Measurements from ENCODE around the gene RAPGEF4.
A peak's percentile ranks its signal among the peaks of the same experiment; 100 is the strongest.

Gene RAPGEF4

DNA sequence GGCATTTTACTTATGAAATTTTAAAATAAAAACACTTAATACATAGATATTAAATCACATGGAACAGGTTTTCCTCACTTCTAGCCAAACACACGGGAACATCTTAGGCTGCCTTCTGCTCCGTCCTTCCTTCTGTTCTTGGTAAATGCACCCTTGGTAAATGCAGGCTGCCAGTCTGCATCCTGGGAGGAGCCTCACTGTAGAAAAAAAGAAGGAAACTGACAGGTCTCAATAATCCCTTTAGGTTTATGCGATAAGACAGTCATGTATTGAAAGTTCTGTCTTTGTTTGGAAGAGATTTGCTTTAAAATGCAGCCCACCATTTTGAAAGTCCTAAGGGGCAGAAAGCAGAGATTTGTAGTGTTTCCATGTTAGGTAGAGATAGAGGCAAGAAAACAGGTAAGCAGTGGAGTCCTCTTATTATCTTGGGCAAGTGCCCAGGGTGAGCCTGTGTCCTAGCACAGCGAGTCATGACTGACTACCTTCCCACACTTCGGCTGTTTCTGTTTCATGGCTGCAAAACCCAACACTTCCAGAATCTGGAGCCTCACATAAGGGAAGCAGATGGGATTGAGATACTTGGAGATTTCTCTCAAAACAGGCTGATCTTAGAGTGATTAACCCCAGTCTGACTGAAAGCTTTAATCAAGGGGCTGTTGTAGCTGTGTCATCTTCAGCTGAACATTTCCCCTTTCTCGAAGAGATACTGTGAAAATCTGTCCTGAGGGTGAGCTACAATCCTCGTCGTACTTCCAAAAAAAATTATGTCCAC lies 208.6 kb downstream of the RAPGEF4 start:
- ATAC-seq = peak; percentile 19 to 21

DNA sequence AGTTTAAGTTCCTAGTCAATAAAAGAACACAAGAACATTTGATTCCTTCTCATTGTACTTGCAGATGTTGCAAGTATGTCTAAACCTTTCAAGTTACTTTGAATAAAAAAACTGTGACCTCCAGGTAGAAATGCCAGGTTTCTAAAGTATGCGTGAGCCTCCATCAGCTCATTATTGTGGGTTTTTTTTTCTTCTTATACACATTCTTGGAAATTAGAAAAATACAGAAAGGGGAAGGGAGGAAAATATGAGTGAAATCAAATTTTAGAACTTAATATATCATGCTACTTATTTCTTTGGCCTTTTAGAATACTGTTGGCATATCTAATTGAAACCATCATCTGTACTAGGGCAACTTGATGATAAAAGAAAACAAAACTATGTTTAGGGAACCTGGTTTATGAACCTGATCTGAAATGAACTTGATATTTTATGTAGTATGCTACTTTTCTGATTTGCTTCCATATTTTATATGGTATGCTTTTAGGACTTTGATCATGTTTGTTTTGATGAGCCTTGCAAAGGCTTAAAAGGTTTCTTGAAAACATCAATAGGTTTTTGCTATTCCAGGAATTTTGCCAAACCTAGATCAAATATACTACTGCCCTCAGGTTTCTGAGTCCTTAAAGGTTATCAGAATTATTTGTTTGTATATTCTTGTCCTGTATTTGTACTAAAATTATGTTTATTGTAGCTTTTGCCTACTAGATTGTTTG lies 209.3 kb downstream of the RAPGEF4 start:
- ATAC-seq = peak; percentile 49 to 61

DNA sequence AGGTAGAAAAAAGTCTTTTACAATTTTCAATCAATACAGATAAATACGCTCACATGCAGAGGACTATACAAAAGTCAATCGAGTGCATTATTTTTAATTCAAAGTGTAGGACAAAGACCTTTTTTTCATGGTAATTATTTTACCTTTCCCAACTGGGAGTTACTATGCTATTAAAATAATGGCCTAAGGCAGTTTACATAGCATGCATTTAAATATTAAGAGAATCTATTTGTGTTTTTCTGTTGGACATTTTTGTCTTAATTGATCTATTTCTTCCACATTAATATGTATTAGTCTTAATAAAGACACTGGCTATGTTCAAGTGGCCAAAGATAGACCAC lies 209.8 kb downstream of the RAPGEF4 start:
- ATAC-seq = no peak

DNA sequence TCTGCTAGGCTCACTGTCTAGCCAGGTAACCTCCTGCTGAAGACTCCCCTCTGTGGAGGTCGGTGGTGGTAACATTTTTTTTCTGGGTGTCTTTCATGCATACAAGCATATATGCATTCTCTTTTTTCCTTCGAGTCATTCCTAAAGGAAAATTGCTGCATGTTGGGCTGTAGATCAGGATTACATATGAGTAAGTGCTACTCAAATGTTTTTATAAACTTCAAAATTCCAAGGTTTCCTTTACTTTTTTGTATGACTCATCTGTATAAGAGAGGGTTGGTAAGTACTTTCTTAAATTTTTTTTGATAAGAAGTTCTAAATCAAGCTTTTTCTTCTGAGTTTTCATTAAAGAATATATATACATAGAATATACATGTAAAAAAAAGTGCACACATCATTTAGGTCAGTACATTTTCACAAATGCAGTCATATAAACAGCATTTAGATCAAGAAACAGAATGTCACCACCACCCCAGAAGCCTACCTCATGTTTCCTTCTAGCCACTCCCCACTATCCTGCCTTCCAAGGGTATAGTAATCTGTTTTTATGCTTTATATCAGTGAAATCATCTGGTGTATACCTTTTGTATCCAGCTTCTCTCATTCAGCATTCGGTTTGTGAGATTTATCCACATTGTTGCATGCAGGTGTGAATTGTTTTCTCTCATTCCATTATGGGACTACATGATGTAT lies 212.0 kb downstream of the RAPGEF4 start:
- no peak for ATAC-seq

DNA sequence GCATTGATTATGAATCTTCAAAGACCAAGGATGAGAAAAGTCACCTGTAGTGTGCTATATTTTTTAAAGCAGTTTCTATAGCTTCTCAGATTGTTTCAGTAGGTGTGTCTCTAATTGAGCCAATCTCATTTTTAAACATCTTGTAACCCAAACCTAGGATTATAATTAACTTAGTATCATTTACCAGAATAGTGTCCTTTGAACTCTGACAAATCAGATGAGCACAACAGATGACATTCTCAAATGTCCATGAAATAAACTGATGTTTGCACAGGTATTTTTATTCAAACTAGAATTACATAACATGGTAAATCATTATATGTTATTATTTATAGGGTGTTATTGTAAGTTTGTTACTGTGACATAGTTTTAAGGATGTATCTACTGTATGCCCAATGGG lies 213.9 kb downstream of the RAPGEF4 start:
- ATAC-seq = no peak

DNA sequence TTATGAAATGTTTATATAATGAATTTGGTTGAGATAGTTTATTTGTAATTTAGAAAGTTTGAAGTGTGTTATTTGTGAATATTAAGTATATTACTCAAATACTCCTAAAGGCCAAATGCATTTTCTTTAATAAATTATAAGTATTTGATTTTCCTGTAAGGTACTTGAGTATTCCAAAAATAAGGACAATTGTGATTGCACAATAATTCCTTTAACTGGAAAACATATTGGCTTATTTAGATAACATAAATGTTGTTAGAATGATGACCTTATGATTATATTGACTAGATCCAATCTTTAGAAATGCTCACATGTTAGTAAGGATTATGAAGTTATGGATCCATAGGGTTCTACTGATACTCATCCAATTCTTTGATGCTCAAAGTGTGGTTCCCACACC lies 214.9 kb downstream of the RAPGEF4 start:
- ATAC-seq = no peak

DNA sequence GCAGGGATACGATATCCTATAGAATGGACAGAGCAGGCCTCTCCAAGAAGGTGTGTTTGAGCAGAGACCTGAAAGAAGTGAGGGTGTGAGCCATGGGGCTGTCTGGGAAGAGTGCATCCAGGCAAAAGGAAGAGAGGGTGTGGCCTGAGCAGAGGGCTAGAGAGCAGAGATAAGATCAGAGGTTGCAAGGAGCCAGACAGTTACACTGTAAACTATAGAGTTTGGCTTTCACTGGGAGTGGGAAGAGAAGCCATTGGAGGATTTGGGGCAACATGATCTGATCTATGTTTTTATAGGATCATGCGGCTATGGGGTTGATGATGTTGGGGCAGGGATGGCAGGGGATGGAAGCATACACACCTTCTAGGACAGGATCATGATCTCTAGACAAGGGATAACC lies 215.9 kb downstream of the RAPGEF4 start:
- no peak for ATAC-seq

DNA sequence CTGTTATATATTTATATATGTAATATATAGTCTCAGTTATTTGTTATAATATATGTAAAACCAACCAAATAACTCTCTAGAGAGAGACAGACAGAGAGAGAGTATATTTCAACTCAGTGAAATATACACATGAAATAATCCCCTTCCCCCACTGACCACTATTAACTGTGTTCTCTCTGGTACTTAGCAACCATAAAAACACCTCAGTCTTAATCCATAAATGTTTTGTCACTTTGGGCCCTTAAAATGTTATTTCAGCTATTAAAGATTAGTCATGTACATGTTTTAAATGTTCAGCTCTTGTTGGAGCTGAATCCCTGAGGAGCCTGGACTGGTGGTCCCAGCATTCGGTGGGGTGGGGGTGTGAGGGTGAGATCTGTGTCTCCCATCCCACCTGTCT lies 217.8 kb downstream of the RAPGEF4 start:
- ATAC-seq = no peak

DNA sequence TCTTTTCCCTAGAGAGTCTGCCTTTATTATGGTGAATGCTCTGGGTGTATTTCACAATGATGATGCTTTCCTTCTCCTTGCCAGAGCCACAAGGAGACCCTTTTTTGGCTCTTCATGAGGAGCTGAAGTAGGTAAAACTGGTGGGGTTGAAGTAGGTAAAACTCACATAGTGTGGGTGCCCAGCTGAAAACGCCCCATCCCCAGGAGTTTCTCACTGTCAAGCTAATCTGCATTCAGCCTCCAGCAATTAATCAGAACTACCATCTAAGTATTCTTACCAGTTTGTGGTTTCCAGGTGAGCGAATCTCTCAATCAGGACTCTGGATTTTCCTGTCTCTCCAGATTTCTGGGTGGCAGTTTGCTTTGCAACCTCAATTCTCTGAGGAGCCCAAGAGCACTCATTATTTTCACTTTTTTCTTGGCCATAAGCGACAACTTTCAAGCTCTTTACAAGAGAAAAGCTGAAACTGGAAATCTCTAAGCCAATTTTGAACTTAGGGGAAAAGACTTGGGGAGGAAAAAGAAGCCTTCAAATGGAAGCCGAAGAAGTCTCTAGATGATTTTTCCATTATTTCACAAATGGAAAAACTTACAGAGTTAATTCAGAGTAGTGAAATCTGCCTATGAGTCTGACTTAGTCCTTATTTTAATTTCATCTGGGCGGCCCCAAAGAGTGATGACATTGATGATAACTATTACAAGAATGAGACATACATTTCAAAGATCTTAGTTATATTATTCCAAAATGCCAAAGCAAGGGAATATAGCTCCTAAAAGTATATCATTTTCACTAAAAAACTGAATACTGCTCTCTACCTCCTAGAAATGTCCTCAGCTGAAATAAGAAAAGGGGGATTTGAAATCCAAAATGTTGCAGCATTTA lies 218.6 kb downstream of the RAPGEF4 start:
- no peak for ATAC-seq

DNA sequence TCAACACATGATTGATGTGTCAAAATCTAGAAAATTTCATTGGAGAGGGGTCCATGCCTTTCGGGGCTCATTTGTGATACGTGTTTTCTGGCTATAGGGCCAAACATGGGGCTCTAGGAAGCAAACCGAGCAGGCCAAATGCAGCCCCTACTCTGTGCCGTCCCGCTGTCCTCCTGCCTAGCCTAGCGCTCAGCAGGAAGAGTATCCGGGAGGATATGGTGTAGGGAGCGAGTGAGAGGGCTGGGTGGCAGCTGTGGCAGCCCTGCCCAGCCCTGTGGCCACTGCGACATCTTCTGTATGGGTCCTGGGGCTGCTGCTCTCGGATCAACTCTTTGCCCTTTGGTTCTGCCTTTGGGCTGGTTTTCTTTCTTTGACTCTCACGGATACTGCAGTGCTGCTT lies 219.9 kb downstream of the RAPGEF4 start:
- ATAC-seq = no peak

DNA sequence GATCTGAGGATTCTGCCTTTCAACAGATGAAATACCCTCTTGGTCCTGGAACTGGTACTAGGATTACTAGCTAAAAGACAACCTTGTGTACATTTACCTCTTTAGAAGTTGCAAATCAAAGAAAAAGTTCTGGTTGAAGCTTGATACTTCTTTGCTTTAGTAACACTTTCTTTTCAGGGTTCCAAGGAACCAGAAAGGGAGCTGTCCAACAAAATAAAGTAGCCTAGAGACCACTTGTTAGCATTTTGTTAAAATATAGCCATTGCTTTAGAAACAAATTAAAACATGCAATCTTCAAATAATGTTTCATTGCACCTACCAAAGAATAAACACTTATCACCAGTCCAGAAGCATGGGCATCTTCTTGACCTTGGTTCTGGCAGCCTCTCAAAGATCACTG lies 222.1 kb downstream of the RAPGEF4 start:
- ATAC-seq = no peak

DNA sequence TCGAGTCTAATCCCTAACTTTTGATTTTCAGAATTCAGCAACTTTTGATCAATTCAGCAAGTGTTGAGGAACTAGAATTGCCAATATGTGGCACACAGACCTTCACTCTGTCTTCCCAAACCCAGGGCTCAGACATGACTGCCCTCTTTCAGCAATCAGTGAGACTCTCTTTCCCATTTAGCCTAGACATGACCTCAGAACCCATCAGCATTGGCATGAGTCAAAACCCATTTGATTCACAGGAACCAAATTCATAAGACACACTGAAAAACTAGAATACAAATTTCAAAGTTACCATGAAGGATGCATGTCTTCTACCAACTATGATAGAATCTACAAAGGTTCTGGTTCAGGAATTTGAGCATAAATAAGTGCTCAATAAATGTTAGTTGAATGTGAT lies 226.4 kb downstream of the RAPGEF4 start:
- ATAC-seq = peak; percentile 28 to 52

DNA sequence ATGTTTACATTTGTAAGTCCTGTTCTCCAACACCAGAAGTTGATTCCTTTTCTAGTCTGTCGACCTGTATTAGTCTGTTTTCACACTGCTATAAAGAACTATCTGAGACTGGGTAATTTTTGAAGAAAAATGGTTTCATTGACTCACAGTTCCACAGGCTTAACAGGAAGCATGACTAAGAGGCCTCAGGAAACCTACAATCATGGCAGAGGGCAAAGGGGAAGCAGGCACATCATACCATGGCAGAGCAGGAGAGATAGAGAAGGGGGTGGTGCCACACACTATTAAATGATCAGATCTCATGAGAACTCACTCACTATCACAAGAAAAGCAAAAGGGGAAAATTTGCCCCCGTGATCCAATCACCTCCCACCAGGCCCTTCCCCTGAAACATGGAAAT lies 227.2 kb downstream of the RAPGEF4 start:
- ATAC-seq = peak; percentile 55 to 78

DNA sequence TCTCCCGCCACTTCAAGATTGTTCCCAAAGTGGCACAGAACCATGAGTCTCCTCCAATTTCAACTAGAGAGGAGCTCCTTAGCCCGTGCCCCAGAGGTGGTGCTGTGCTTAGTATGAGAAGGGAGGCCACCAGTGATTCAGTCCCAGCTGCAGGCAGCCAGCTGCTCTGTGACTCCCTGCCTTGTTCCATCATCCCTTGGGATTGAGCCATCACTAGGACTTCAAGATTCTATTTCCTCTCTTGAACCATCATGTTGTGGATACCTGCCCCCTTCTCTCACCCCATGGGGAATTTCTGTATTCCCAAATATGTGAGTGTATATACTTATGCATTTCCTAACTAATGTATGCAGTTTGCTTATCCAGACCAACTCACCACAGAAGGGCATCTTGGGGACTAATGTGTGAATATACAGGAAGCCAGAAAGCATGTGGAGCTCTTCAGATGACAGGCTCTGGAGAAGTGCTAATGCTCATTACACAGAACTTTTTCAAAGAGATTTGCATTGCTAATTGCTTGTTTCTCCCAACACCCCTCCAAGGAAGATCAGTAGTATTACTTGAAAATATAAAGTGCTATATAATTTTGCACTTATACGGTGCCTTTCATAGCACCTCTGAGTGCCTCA lies 229.0 kb downstream of the RAPGEF4 start:
- no peak for ATAC-seq

DNA sequence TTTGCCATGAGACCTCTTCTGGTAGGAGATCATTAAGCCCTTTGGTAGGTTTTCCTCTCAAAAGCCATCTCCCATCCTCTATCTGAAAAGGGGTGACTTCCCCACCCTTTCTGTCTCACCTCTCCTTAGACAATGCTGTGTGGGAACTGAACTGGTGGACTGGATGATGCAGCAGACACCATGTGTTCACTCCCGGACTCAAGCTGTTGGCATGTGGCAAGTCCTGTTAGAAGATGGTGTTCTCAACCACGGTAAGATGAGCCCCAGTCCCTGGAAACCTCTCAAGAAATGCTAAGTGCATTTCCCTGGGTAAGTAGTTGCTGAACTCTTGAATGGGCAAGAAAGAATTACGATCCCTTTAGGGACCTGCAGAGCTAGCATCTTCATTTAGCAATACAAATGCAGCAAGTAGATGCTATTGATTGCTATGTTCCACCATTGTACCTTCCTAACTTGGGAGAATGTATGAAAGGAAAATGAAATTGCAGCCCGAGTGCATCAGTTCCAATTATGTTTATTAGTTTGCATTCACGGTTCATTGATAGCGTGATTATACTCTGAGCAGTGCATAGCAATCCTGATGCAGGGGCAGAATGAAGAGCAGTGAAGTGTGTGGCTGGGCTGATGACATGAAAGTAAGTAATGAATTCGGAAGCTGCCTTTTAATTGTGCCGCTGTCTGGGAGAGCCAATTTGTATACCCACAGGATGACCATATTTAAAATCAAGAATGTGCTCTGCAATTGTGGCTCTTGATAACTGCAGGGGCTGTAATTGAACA lies 230.0 kb downstream of the RAPGEF4 start:
- no peak for ATAC-seq

DNA sequence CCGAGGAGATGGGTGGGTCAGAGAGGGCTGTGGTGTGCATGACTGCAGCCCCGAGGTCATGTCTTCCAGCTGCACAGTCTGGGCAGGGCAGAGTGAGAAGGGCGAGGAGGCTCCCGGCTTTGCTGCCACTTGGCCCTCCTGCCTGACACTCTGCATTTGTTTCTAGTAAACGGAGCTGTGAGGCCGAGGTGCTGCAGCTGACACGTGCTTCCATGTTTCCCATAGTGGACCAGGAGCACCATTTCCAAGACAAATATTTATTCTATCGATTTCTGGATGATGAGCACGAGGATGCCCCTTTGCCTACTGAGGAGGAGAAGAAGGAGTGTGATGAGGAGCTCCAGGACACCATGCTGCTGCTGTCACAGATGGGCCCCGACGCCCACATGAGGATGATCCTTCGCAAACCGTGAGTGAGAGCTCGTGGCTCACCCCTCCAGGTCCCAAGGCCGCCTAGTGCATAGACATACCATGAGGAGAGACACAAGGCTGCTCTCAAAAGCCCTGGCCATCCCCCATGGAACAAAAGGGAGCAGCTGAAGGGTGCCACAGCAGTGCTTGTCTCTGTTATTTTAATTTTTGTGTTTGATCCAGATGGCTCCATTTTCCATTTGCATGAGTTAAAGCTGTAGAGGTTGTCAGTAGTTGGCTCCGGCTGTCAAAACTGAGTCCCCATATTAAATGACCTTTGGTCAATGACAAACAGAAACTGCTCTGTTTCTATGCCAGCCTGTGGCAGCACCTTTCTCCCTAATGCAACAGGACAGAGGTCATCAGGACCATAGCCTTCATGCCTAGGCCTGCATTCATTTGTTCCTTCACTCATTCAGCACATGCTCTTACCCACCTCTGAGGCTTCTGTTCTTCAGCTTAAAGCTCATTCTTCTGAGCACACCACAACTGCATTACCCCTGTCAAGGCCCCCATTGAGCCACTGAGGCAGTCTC lies 231.7 kb downstream of the RAPGEF4 start:
- ATAC-seq = no peak

DNA sequence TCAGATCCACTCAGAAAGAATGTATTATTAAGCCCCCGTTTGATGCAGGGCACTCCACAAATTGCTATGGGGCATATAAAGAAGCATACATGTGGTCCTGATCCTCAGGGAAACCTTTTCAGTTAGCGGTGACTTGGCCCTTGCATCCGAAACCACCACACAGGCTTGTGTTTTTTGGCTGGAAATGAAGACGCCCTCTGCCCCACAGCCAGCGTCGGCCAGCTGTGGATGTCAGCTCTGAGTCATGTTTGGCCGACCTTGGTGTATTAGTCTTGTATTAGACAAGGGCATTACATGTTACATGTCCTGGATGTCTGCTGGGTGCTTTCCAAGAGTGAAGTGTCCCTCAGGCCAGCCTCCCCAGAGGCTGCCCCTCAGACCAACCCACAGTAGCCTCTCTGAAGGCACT lies 232.4 kb downstream of the RAPGEF4 start:
- ATAC-seq = no peak

DNA sequence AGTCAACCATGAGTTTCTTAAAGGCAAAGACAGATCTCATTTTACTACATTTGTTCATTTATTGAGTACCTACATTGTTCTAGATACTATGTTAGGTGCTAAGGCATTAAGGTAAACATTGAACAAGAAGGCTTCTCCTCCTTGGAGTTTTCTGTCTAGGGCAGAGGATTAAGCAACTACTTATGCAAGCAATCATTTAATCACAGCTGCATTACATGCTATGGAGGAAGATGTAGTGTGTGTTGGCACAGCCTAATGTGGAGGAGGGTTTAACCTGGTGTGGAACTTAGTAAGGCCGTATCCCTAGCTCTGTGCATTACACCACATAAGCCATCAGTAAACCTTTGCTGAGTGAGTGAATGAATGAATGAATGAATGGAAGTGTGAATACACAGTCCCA lies 233.5 kb downstream of the RAPGEF4 start:
- ATAC-seq = no peak

DNA sequence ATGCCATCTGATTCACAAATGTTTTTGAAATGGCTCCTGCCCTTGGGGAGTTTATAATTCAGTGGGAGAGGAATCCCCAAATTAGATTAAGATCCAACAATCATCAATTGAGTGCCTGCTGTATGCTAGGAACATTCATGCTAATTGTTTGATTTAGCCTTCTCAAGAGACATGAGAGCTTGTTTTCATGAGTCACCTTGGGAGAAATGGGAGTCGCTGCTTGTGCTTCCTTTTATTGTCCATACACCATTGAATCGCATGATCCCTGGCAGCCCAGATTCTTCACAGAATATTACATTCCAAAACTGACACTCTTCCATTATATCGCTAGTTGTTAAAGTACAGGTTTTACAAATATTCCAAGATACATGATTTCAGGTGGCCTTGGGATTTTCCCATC lies 234.0 kb downstream of the RAPGEF4 start:
- ATAC-seq = no peak

DNA sequence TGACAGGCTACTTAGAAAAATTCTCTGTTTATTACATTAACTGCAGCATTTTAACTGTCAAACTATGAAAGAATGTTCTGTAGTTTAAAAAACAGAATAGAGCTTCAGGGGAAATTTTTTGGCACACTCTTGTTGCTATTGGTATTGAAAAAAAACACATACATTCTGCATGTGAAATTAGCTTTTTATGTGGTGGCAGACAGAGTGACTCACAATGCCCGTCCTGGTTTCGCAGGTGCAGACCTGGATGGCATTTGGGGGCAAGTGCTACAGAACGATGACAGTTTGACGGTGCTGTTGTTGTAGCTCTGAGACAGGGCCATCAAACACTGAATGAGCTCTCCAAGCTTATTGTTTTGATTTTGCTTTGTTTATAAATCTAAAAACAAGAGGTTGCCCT lies 235.0 kb downstream of the RAPGEF4 start:
- peak; percentile 81 to 92 for ATAC-seq
